B cell (primary cell): Measurements from ENCODE around the gene LAG3. TPM values are rescaled to one million over a fixed set of nuclear protein-coding genes. Genes with fewer than 3 reads are reported as not detected.

Experiments used
- ATAC-seq: fragments of 200-7000 bp; cut with Tn5 transposase; one replicate; pipeline ENCODE4 v1.10.0; 2021; ENCODE audit warnings: low read depth, mild to moderate bottlenecking, moderate number of reproducible peaks, moderate library complexity
- CTCF ChIA-PET: fragments of 350-600 bp; sonication (Branson Sonifier 250); formaldehyde crosslinking; loops from one replicate; lab custom pipeline; 2021; ENCODE audit warnings: antibody characterized with exemption, inconsistent platforms; lab: Charles Lee
- POLR2A ChIA-PET: fragments of 350-600 bp; sonication (Branson Sonifier 250); formaldehyde crosslinking; loops from one replicate; lab custom pipeline; 2021; ENCODE audit warnings: antibody characterized with exemption; lab: Charles Lee
- DNase-seq: peaks from one replicate; pipeline ENCODE4 v3.0.0; 2013
- H2AFZ ChIP-seq: 2 replicates; pipeline ENCODE4 v1.6.1; 2012; ENCODE audit warnings: mild to moderate bottlenecking, low read depth, low read length; ENCODE audit not compliant: insufficient read depth, poor library complexity, severe bottlenecking
- H3K27ac ChIP-seq, 2 donors: 1 replicate in 1 of 2; 2 replicates in 1 of 2; pipeline ENCODE4 v1.5.1; 2012 to 2013; ENCODE audit warnings: low read length in 2 of 2, mild to moderate bottlenecking in 2 of 2, moderate library complexity in 1 of 2
- H3K27me3 ChIP-seq, 4 experiments: fragments of 200-600 bp in 1 of 4; sonication (generic) in 1 of 4; replicated peaks in 1 of 4; 1 replicate in 2 of 4; 2 replicates in 2 of 4; pipeline versions ENCODE4 v1.6.1 to v1.7.0; 2013 to 2016; ENCODE audit warnings: low read length in 3 of 4, mild to moderate bottlenecking in 2 of 4, mixed read lengths in 1 of 4, moderate library complexity in 1 of 4; ENCODE audit not compliant: insufficient read depth in 4 of 4, control insufficient read depth in 3 of 4; ENCODE audit errors: control extremely low read depth in 1 of 4
- H3K36me3 ChIP-seq, 2 experiments: replicated peaks in 1 of 2; 1 replicate in 1 of 2; 2 replicates in 1 of 2; pipeline versions ENCODE4 v1.6.1 to v1.7.1; 2013; ENCODE audit warnings: low read length in 1 of 2; ENCODE audit not compliant: insufficient read depth in 2 of 2, control insufficient read depth in 1 of 2; ENCODE audit errors: control extremely low read depth in 1 of 2, extremely low read depth in 1 of 2
- H3K4me1 ChIP-seq, 2 donors: fragments of 200-600 bp in 1 of 2; sonication (generic) in 1 of 2; 1 replicate in 1 of 2; 2 replicates in 1 of 2; pipeline versions ENCODE4 v1.5.1 to v1.6.1; 2013 to 2017; ENCODE audit warnings: low read length in 2 of 2; ENCODE audit not compliant: control insufficient read depth in 2 of 2, insufficient read depth in 2 of 2
- H3K4me2 ChIP-seq: replicated peaks from 2 replicates; pipeline ENCODE3; 2012; ENCODE audit warnings: mild to moderate bottlenecking, low read depth, low read length; ENCODE audit not compliant: poor library complexity, severe bottlenecking
- H3K4me3 ChIP-seq, 5 experiments: fragments of 200-600 bp in 1 of 5; sonication (generic) in 1 of 5; 1 replicate in 3 of 5; 2 replicates in 2 of 5; pipeline versions ENCODE4 v1.5.1 to v1.7.0; 2011 to 2016; ENCODE audit warnings: low read length in 4 of 5, mild to moderate bottlenecking in 4 of 5, low read depth in 2 of 5, control low read depth in 1 of 5, moderate library complexity in 1 of 5; ENCODE audit not compliant: insufficient read depth in 1 of 5; ENCODE audit errors: control extremely low read depth in 1 of 5, extremely low read depth in 1 of 5
- H3K79me2 ChIP-seq: fragments of 200-600 bp; sonication (generic); one replicate; pipeline ENCODE4 v1.6.0; 2016; ENCODE audit warnings: low read length; ENCODE audit not compliant: control insufficient read depth, insufficient read depth
- H3K9ac ChIP-seq: fragments of 200-600 bp; sonication (generic); 2 replicates; pipeline ENCODE4 v1.6.1; 2017; ENCODE audit warnings: mild to moderate bottlenecking, low read length, moderate library complexity
- H3K9me3 ChIP-seq, 3 donors: one replicate each; pipeline versions ENCODE4 v1.6.1 to v1.7.1; 2013; ENCODE audit warnings: low read length in 2 of 3; ENCODE audit not compliant: control insufficient read depth in 2 of 3, insufficient read depth in 1 of 3; ENCODE audit errors: control extremely low read depth in 1 of 3
- H4K20me1 ChIP-seq: 2 replicates; pipeline ENCODE4 v1.6.0; 2012; ENCODE audit warnings: mild to moderate bottlenecking, low read length; ENCODE audit not compliant: insufficient read depth, control insufficient read depth, poor library complexity, severe bottlenecking
- H3K27ac Mint-ChIP-seq: one replicate; pipeline ENCODE4 v1.8.0; 2021; ENCODE audit warnings: mixed read lengths
- H3K27me3 Mint-ChIP-seq: one replicate; pipeline ENCODE4 v1.8.0; 2021; ENCODE audit warnings: mixed read lengths
- H3K4me1 Mint-ChIP-seq: one replicate; pipeline ENCODE4 v1.8.0; 2021; ENCODE audit warnings: mixed read lengths
- H3K4me3 Mint-ChIP-seq: one replicate; pipeline ENCODE4 v1.8.0; 2021; ENCODE audit warnings: mixed read lengths
- H3K9me3 Mint-ChIP-seq: one replicate; pipeline ENCODE4 v1.8.0; 2022; ENCODE audit warnings: mixed read lengths; ENCODE audit not compliant: insufficient read depth
- EZH2 ChIP-seq: IDR thresholded peaks from 2 replicates; pipeline ENCODE4 v1.6.1; 2012; ENCODE audit warnings: borderline replicate concordance, low read depth, mild to moderate bottlenecking, moderate library complexity, low read length; ENCODE audit not compliant: insufficient read depth, poor library complexity, severe bottlenecking
- WGBS: methylation state at CpG from one replicate; pipeline ENCODE4 v1.1.5; 2013; ENCODE audit warnings: missing lambda C conversion rate; ENCODE audit not compliant: insufficient coverage; 5-methylcytosine and 5-hydroxymethylcytosine counted together
- intact Hi-C: fragments of 100-400 bp; cut with micrococcal nuclease; formaldehyde crosslinking; loops from one replicate; pipeline ENCODE4 v1.10.0; 2022
- polyA plus RNA-seq: library from polyadenylated mRNA; depleted of rRNA; stranded (reverse); fragments of >200 nt; gene quantifications from 2 replicates; pipeline ENCODE4 v1.2.3, GENCODE V29; 2012
- total RNA-seq, 2 donors: library from RNA; stranded (reverse); fragments of 120-200 nt in 1 of 2; gene quantifications; 1 replicate in 1 of 2; 2 replicates in 1 of 2; pipeline versions ENCODE4 v1.2.3 to v1.2.4, GENCODE V29; 2013 to 2022
- TF ChIP-seq, protein P1 (sequence below): fragments of 200-600 bp; IDR thresholded peaks from one replicate; pipeline ENCODE4 v1.8.0; 2022; ENCODE audit warnings: antibody characterized with exemption, mild to moderate bottlenecking

LAG3 gene
- total and polyA plus RNA-seq, 2 donors (not counting 1 experiment from before 2014, with no cell fraction given): not detected

DNA sequence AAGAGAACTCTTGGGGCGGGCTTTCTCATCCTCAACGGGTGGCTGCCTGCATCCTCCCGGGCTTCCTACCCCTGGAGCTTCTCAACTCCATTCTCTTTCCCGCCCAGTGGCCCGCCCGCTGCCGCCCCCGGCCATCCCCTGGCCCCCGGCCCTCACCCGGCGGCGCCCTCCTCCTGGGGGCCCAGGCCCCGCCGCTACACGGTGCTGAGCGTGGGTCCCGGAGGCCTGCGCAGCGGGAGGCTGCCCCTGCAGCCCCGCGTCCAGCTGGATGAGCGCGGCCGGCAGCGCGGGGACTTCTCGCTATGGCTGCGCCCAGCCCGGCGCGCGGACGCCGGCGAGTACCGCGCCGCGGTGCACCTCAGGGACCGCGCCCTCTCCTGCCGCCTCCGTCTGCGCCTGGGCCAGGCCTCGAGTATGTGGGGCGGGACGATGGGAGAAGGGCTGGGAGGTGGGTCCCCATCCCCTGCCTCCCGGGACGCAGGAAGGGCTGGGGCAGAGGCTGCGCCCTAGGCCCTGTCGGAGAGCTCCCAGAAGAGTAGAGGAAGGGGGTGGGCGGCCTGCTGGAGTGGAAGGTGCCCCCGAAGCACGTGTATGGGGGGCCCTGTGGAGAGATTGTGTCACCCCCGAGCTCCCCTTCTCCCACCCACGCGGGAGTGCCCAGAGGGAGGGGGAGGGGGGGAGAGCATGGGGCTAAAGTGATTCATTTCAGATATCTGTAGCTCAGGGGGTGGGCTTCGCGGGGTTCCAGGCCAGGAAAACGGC, 1.5 kb downstream of the LAG3 start:
- intact Hi-C loops: no loop called here
- Mint-ChIP-seq H3K9me3 (no peaks in the 10 kb centered on the region), H3K4me3 (no peak overlapping the region), H3K27me3 (peaks cover 66% of the 10 kb centered on the region), H3K27ac (no peak overlapping the region), H3K4me1 (peaks cover 18% of the 10 kb centered on the region)
- Histone ChIP-seq H3K4me3 (no peak overlapping the region), H3K4me1 (peaks cover 27 to 37% of the 10 kb centered on the region in 2 donors), H3K36me3 (no peaks in the 10 kb centered on the region), H2AFZ (no peak overlapping the region), H3K4me2 (peak overlapping the region; percentile 10), H3K9me3 (peaks cover 0 to 17% (median 0%) of the 10 kb centered on the region in 3 donors), H4K20me1 (no peaks in the 10 kb centered on the region), H3K79me2 (no peaks in the 10 kb centered on the region), H3K27me3 (peaks cover 0 to 80% (median 43%) of the 10 kb centered on the region in 4 experiments), H3K9ac (no peak overlapping the region), H3K27ac (no peak overlapping the region)
- ATAC-seq (no peak), DNase-seq (no peak)
- 15% methylated on average over 54 of the region's 60 CpGs for WGBS
- ChIA-PET CTCF (interaction anchor here (1.2 to 2.5 kb wide), 3 partner anchors 8 to 20 kb away, joined by 3 to 10 read pairs (median 4); partner anchors contain the start of gene MLF2), POLR2A (no interaction called here)
- peak; percentile 87 for TF ChIP-seq EZH2
- TF ChIP-seq, protein P1, sequence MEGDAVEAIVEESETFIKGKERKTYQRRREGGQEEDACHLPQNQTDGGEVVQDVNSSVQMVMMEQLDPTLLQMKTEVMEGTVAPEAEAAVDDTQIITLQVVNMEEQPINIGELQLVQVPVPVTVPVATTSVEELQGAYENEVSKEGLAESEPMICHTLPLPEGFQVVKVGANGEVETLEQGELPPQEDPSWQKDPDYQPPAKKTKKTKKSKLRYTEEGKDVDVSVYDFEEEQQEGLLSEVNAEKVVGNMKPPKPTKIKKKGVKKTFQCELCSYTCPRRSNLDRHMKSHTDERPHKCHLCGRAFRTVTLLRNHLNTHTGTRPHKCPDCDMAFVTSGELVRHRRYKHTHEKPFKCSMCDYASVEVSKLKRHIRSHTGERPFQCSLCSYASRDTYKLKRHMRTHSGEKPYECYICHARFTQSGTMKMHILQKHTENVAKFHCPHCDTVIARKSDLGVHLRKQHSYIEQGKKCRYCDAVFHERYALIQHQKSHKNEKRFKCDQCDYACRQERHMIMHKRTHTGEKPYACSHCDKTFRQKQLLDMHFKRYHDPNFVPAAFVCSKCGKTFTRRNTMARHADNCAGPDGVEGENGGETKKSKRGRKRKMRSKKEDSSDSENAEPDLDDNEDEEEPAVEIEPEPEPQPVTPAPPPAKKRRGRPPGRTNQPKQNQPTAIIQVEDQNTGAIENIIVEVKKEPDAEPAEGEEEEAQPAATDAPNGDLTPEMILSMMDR: no peak

- Histone ChIP-seq H3K4me2 (no peak overlapping the region), H3K79me2 (no peaks in the 10 kb centered on the region), H3K36me3 (no peaks in the 10 kb centered on the region), H4K20me1 (no peaks in the 10 kb centered on the region), H3K4me1 (peaks cover 31 to 37% of the 10 kb centered on the region in 2 donors), H3K9me3 (peaks cover 0 to 17% (median 0%) of the 10 kb centered on the region in 3 donors), H3K4me3 (no peak overlapping the region), H2AFZ (no peak overlapping the region), H3K9ac (no peak overlapping the region), H3K27ac (no peak overlapping the region), H3K27me3 (peaks cover 0 to 73% (median 41%) of the 10 kb centered on the region in 4 experiments)
- Mint-ChIP-seq H3K9me3 (no peaks in the 10 kb centered on the region), H3K4me3 (no peak overlapping the region), H3K27me3 (peaks cover 63% of the 10 kb centered on the region), H3K4me1 (peaks cover 22% of the 10 kb centered on the region), H3K27ac (peak overlapping the region; percentile 37)
- WGBS: 80% methylated on average over 14 of the region's 15 CpGs
- ATAC-seq (no peak), DNase-seq (no peak)
- CTCF ChIA-PET: interaction anchor here (0.9 to 2.5 kb wide), 3 partner anchors 8 to 21 kb away, joined by 3 to 10 read pairs (median 3); partner anchors contain the start of genes MLF2 and PTMS
- TF ChIP-seq, protein P1: no peak
- TF ChIP-seq EZH2: no peak
- POLR2A ChIA-PET: no interaction called here
- intact Hi-C loops: no loop called here
Observed at GRCh38 chr12:6774499-6775062, 2.3 kb downstream of the LAG3 start.
